GM21619 (cell line): ENCODE measurements around the gene TBC1D4.
"Not testable (repeated sequence)": the region's sequence is repeated elsewhere in the genome, so short reads cannot be mapped to it uniquely, and the experiment has no call there.

Experiments
- ATAC-seq: cut with Tn5 transposase; IDR thresholded peaks from one replicate; pipeline ENCODE4 v1.9.1; 2021; ENCODE audit not compliant: unreplicated experiment

TBC1D4 gene

DNA sequence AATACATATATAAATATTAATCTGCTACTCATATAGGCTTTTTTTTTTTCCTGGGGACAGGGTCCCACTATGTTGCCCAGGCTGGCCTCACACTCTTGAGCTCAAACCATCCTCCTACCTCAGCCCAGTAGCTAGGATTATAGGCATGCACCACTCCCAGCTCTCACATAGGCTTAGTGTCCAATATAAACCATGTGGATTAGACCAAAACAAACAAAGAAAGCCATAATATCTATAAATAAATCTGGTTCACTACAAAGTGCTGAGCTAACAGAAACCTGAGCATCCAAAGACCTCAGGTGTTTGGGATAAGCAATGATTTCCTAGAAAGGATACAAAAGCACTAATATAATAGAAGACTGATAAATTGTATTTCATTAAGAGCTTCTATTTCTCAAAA, 26.0 kb downstream of the TBC1D4 start:
- ATAC-seq: no peak

GRCh38 chr13:75454497-75454896, 27.5 kb downstream of the TBC1D4 start:
- ATAC-seq: no peak

DNA sequence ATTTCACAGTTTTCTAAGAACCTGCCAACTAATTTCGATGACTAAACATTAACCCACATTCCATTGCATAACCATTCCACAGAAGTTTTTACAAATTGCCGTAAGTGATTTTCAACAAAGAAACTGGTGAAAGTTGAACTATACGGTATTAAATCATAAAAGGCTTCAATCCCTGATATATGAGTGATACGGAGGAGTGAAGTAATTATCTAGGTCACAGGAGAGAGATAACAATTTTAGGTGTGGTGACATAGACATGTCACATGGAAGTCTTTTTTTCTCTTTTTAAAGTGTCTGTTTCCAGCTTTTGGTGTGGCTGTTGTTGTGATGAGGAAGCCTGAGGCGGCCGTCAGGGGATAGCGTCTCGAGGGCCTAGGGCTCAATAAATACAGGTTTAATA, 29.4 kb downstream of the TBC1D4 start:
- ATAC-seq: no peak

- ATAC-seq: no peak
Observed at GRCh38 chr13:75447493-75447892, 34.5 kb downstream of the TBC1D4 start.

GRCh38 chr13:75446874-75447273, 35.1 kb downstream of the TBC1D4 start:
- no peak for ATAC-seq

DNA sequence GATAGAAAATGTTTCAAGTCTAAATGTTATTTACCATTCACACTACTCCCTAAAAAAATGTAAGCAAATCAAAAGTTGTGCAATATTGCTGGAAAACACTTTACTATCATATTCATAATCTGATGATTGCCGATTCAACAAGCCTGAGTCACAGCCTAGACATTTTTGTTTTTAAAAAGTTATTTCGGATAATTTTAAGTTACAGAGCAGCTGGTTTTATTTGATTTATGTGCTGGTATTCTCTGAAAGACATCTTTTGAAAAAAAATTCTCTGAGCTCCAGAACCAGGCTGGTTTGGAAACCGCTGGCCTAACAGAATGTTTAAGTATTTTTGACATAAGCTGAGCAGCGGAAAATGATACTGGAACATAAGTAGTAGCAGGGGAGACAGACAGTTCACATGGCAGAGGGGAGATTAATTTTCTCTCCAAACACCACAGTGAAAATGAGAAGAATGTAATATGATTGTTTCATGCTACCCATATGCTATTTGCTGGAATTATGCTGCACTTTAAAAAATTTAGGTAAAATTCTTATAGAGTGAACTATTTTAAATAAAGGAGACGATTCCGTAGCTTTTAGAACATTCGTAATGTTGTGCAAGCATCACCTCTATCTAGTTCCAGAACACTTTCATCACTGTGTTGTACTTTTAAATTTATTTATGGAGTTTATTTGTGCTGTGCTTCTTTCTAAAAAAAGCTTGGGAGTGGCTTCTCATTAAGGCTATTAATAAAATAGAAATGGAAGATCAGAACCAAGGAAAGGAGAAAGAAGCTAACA, 36.1 kb downstream of the TBC1D4 start:
- ATAC-seq: no peak

- no peak for ATAC-seq
Observed at GRCh38 chr13:75444016-75444415, 38.0 kb downstream of the TBC1D4 start.

GRCh38 chr13:75443356-75443958, 38.5 kb downstream of the TBC1D4 start:
- ATAC-seq: no peak

DNA sequence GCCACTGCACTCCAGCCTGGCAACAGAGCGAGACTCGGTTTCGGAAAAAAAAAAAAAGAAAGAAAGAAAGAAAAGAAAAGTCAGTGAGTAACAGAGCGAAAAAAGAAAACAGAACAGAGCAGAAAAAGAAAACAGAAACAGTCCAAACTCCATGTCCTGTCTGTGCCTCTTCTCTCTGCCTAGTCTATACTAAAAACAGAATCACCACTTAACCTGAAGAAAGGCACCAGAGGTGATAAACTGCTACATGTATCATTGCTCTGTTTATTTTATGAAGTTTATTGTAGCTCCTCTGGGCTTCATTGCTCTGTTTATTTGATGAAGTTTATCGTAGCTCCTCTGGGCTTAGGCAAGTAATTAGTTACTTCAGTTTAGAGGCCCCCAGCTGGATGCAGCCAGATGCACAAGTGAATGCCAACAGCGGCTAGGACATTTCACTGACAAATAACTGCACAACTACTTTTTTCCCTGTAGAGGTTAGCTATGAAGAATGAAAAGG, 39.2 kb downstream of the TBC1D4 start:
- ATAC-seq: no peak

DNA sequence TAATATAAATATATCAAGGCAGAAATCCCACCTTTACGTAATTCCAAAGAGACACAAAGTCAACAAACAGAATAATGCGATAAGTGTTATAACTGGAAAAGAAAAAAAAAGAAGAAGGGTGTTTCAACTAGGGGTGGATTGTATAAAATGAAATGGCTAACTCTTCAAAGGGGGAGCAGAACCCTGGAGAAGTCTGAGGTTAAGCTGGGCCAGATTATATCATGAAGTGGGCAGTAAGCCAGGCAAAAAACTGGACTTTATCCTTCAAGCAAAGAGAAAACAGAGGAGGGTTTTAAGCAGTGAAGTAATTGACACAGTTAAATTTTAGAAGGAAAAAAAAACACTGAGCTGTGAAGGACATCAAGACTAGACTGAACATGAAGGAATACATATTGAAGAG, 41.9 kb downstream of the TBC1D4 start:
- no peak for ATAC-seq

GRCh38 chr13:75437582-75438318, 44.2 kb downstream of the TBC1D4 start:
- ATAC-seq: no peak

DNA sequence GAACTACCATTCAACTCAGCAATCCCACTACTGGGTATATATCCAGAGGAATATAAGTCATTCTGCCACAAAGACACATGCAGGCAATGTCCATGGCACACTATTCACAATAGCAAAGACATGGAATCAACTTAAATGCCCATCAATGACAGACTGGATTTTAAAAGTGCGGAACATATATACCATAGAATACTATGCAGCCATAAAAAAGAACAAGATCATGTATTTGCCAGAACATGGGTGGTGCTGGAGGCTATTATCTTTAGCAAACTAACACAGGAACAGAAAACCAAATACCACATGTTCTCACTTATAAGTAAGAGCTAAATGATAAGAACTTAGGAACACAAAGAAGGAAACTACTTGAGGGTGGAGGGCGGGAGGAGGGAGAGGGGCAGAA, 47.8 kb downstream of the TBC1D4 start:
- ATAC-seq: not testable (repeated sequence)

DNA sequence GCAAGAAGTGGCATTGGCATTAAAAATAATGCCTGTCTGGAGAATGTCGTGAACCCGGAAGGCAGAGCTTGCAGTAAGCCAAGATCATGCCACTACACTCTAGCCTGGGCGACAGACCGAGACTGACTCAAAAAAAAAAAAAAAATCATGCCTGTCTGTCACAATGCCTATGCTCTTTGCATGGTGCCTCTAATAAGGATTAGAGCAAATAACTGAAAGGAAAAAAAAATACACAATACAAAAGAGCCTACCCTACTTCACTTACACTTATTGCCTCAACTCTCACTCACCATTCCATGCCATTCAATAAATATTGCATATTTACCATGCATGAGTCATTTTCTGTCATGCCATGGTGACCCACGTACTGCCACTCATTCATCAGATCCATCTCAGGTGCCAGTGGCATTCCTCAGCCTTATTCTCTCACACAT, 49.1 kb downstream of the TBC1D4 start:
- no peak for ATAC-seq

DNA sequence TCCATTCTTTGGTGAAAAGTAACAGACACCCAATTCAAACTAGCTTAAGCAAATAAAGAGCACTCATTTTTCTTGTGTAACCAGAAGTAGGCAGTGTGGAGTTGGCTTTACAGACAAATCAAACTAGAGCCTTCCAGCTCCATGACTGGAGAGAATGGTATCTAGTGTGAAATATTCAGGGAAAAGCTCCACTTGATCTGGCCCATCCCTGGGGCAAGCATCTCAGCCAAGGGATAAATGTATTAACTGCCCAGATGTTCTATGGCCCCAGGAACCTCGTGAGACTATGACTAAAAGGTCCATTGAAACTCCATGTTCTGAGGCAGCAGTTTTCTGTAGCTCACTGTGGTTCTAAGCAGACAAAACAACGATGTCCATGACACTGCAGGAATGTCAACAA, 49.9 kb downstream of the TBC1D4 start:
- ATAC-seq: no peak

GRCh38 chr13:75430436-75431209, 51.3 kb downstream of the TBC1D4 start:
- no peak for ATAC-seq

- no peak for ATAC-seq
Observed at GRCh38 chr13:75426421-75426820, 55.5 kb downstream of the TBC1D4 start.

GRCh38 chr13:75425216-75426009, 56.6 kb downstream of the TBC1D4 start:
- peak; percentile 88 for ATAC-seq

DNA sequence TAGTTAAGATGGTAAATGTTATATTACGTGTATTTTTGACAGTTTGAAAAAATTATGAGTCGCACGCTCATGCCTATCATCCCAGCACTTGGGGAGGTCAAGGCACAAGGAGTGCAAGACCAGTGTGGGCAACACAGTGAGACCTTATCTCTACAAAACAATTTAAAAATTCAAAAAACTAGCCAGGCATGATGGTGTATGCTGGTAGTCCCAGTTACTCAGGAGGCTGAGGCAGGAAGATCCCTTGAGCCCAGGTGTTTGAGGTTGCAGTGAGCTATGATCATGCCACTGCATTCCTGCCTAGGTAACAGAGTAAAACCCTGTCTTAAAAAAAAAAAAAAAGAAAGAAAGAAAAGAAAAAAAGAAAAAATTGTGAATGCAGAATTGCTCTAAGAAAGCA, 58.0 kb downstream of the TBC1D4 start:
- ATAC-seq: no peak

DNA sequence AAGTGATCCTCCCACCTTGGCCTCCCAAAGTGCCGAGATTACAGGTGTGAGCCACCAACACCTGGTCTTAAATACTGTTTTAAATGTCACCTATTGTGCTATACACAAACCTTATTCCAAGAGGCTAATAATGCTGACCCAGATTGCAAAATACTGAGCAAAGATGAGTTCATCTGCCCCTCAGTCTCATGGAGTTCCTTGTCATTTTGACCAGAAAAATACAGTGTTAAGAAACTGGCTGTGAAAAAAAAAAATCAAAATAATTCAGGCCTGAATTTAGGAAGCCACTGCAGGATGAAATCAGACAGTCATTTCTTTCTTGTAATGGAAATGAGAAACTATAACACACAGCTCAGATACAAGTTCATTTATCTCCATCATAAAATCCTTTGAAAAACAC, 59.9 kb downstream of the TBC1D4 start:
- ATAC-seq: no peak

DNA sequence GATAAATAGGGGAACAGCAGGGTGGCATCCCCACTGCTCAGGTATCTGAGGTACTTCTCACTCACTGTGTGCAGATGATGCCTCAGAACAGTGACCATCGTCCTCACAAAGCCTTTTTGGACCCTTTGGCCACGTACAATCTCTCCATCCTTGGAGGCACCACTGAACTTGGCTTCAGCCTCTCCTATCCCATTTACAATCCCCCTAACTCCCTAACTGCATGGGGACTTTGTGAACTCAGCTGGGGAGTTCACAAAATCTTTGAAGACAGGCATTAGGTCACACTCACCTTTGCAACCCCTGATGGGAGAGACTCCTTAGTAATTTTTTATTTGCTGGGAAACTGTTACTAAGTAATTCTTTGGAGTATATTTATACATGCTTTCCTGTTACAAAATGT, 60.8 kb downstream of the TBC1D4 start:
- ATAC-seq: no peak
